Lower lobe of right lung (tissue), 2 donors: ENCODE data around the gene TBC1D4. TPM values are rescaled to one million over a fixed set of nuclear protein-coding genes. Genes with fewer than 3 reads are reported as not detected.
"Not testable (repeated sequence)": the region's sequence is repeated elsewhere in the genome, so short reads cannot be mapped to it uniquely, and the experiment has no call there.

ENCODE experiments used
- ATAC-seq, 2 donors: fragments of 200-7000 bp; cut with Tn5 transposase; one replicate each; pipeline ENCODE4 v1.9.1; 2020 to 2022; ENCODE audit warnings: mild to moderate bottlenecking in 2 of 2, moderate library complexity in 2 of 2
- DNase-seq: peaks from one replicate; pipeline ENCODE4 v3.0.0-alpha.2; 2020
- H3K27ac ChIP-seq: fragments of 200-600 bp; one replicate; pipeline ENCODE4 v1.8.0; 2022
- H3K27me3 ChIP-seq: fragments of 200-600 bp; one replicate; pipeline ENCODE4 v1.8.0; 2022; ENCODE audit warnings: low read depth
- H3K36me3 ChIP-seq: fragments of 200-600 bp; one replicate; pipeline ENCODE4 v1.8.0; 2022; ENCODE audit warnings: mild to moderate bottlenecking
- H3K4me1 ChIP-seq: fragments of 200-600 bp; one replicate; pipeline ENCODE4 v1.8.0; 2022
- H3K4me3 ChIP-seq: fragments of 200-600 bp; one replicate; pipeline ENCODE4 v1.8.0; 2022; ENCODE audit warnings: mild to moderate bottlenecking
- H3K9me3 ChIP-seq: fragments of 200-600 bp; one replicate; pipeline ENCODE4 v1.8.0; 2022
- intact Hi-C: fragments of 100-400 bp; cut with DNase I; formaldehyde crosslinking; loops from one replicate; pipeline ENCODE4 v1.11.0; 2022
- total RNA-seq: library from RNA; stranded (reverse); fragmentation: NEBNext Ultra II Directional; extraction: Animal tissue kit (Norgen Biotek cat#: 25700); gene quantifications from one replicate; pipeline ENCODE4 v1.2.1, GENCODE V29; 2021
- TF ChIP-seq, protein P1 (sequence below): fragments of 200-600 bp; IDR thresholded peaks from one replicate; pipeline ENCODE4 v1.8.0; 2022; ENCODE audit warnings: antibody characterized with exemption, mild to moderate bottlenecking
- donor health status: DM: no; HTN: yes; CAD: no; lungs with severe emphysema.

TBC1D4 gene
- total RNA-seq, 1 donor from 2014 or later, result 30.4 TPM

DNA sequence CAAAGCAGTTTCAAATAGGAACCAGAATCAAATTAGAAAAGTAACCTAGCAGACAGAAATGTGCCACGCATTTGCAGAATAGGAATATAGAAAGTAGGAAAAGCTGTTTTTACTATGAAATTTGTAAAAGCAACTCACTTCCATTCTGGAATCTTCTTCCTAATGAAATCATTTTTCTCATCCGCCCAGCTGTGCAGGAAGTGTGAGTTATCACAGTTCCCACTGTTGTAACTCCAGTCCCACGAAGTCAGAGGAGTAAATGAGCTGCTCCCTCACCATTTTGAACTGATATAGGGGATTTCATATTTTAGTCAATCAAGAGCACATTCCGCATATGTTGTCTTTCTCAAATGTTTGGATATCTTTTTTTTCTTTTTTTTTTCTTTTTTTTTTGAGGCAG, 230.8 kb downstream of the TBC1D4 start:
- H3K27me3 ChIP-seq, result no peaks in the 10 kb centered on the region
- DNase-seq (no peak), ATAC-seq (no peak)
- H3K4me3 ChIP-seq, result no peak overlapping the region
- TF ChIP-seq, protein P1, sequence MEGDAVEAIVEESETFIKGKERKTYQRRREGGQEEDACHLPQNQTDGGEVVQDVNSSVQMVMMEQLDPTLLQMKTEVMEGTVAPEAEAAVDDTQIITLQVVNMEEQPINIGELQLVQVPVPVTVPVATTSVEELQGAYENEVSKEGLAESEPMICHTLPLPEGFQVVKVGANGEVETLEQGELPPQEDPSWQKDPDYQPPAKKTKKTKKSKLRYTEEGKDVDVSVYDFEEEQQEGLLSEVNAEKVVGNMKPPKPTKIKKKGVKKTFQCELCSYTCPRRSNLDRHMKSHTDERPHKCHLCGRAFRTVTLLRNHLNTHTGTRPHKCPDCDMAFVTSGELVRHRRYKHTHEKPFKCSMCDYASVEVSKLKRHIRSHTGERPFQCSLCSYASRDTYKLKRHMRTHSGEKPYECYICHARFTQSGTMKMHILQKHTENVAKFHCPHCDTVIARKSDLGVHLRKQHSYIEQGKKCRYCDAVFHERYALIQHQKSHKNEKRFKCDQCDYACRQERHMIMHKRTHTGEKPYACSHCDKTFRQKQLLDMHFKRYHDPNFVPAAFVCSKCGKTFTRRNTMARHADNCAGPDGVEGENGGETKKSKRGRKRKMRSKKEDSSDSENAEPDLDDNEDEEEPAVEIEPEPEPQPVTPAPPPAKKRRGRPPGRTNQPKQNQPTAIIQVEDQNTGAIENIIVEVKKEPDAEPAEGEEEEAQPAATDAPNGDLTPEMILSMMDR, result no peak
- no peaks in the 10 kb centered on the region for H3K4me1 ChIP-seq
- H3K27ac ChIP-seq, result no peak overlapping the region
- intact Hi-C loops, result no loop called here
- H3K36me3 ChIP-seq, result no peaks in the 10 kb centered on the region
- no peaks in the 10 kb centered on the region for H3K9me3 ChIP-seq

DNA sequence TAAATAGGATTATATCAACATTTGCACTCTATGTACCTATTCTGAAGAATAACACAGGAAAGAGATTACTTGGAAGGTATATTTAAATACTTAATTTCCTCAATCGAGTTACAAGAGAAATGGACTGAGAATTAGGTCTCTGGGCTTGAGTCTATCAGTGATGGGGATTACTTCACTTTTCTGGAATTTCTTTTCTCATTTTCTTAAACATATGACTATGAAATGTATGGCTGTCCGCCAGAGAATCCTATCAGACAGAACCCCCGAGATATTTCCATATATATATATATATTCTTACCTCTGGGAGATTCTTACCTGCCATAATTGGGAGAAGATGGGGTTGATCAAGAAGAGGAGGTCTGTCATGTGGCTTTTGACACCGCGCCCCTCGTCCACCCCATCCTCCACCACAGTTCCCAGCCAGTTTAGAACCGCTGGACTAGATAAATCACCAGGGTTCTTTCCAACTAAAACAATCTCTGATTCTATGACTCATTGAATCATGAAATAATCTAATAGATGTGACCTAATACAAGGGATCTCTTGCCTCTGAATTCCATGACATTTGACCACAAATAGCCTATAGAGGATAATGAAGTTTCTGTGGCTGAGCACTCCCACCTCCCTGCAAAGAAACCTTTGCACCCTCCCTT, 231.3 kb downstream of the TBC1D4 start:
- H3K4me3 ChIP-seq, result no peak overlapping the region
- H3K27ac ChIP-seq, result no peak overlapping the region
- no peaks in the 10 kb centered on the region for H3K36me3 ChIP-seq
- H3K4me1 ChIP-seq, result no peaks in the 10 kb centered on the region
- intact Hi-C loops, result no loop called here
- no peak for ATAC-seq
- H3K9me3 ChIP-seq, result no peaks in the 10 kb centered on the region
- H3K27me3 ChIP-seq, result no peaks in the 10 kb centered on the region
- TF ChIP-seq, protein P1, result no peak
- no peak for DNase-seq

DNA sequence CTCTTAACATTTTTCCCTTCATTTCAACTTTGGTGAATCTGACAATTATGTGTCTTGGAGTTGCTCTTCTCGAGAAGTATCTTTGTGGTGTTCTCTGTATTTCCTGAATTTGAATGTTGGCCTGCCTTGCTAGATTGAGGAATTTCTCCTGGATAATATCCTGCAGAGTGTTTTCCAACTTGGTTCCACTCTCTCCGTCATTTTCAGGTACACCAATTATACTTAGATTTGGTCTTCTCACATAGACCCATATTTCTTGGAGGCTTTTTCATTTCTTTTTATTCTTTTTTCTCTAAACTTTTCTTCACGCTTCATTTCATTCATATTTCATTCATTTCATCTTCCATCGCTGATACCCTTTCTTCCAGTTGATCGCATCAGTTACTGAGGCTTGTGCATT, 236.4 kb downstream of the TBC1D4 start:
- H3K4me1 ChIP-seq, H3K9me3 ChIP-seq, H3K4me3 ChIP-seq, H3K36me3 ChIP-seq, intact Hi-C loops, ATAC-seq, DNase-seq, H3K27me3 ChIP-seq, H3K27ac ChIP-seq: not testable (repeated sequence)

DNA sequence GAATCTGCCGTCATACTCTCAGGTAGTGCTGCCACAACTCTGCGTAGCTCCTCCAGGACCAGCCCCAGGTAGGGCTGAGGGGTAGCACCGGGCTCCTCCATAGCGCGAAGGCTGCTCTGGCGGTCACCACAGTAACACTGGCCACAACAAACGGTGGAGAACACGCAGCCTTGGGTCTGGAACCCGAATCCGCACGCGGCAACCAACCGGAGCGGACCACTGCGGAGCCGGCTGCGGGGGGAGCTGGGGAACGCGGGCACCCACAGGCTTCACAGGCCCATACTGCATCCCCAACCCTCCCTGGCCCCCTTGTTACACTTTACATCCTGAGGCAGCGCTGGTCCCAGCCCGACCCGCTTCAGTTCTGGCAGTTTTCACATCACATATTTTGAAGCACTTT, 241.7 kb downstream of the TBC1D4 start:
- H3K4me3 ChIP-seq, DNase-seq, H3K36me3 ChIP-seq, H3K27ac ChIP-seq, H3K27me3 ChIP-seq, H3K9me3 ChIP-seq, ATAC-seq, intact Hi-C loops, H3K4me1 ChIP-seq: not testable (repeated sequence)

DNA sequence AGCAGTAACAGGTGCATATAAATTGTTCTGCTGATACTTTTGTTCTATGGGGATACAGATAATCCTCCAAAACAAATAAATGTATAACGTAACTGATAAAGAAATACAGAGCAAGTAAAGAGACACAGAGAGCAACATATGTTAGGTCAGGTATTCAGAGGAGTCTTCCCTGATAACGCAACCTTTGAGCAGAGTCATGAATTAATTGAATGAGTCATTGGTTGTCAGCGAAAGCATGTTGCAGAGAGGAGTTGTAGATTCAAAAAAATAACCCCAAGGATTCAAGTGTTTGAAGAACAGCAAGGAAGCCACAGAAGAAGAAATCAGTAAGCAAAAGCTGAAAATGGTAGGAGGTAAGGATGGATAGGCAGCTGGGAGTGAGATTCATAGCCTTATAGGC, 245.2 kb downstream of the TBC1D4 start:
- Histone ChIP-seq H3K4me3 (no peak overlapping the region), H3K9me3 (peaks cover under 1% of the 10 kb centered on the region), H3K27ac (no peak overlapping the region), H3K27me3 (no peaks in the 10 kb centered on the region), H3K4me1 (no peaks in the 10 kb centered on the region), H3K36me3 (no peaks in the 10 kb centered on the region)
- intact Hi-C loops, result no loop called here
- ATAC-seq, result no peak
- DNase-seq, result no peak
- TF ChIP-seq, protein P1, result no peak

Other genes with a start within 250 kb of the TBC1D4 start
- gene COMMD6, start 55.7 kb upstream of the TBC1D4 start, total RNA-seq, result 136 TPM
- 14.0 TPM for gene UCHL3, start 67.6 kb upstream of the TBC1D4 start, total RNA-seq
- 447 TPM for gene LMO7, start 154.2 kb upstream of the TBC1D4 start, total RNA-seq